H1 (cell line): Measurements from ENCODE around the gene SEL1L3. TPM values are rescaled to one million over a fixed set of nuclear protein-coding genes. Genes with fewer than 3 reads are reported as not detected.

Experiments used
- CTCF ChIA-PET: fragments of 300-600 bp; sonication (Branson Sonifier 250); formaldehyde crosslinking; loops from one replicate; lab custom pipeline; 2021; ENCODE audit not compliant: partially characterized antibody; lab: Charles Lee
- POLR2A ChIA-PET: fragments of 300-600 bp; sonication (Branson Sonifier 250); formaldehyde crosslinking; loops from one replicate; lab custom pipeline; 2021; ENCODE audit warnings: inconsistent platforms; ENCODE audit not compliant: partially characterized antibody; lab: Charles Lee
- DNase-seq, 2 experiments: peaks; one replicate each; pipeline versions ENCODE4 v3.0.0 to v3.0.0-alpha.2; 2010 to 2022; ENCODE audit warnings: low spot score in 2 of 2, low read depth in 1 of 2, mixed read lengths in 1 of 2
- FAIRE-seq: peaks from 2 replicates; lab custom pipeline; 2011; peaks lifted over from hg19 to GRCh38; lab: Jason Lieb, UNC
- H2AFZ ChIP-seq: 2 replicates; pipeline ENCODE4 v1.8.1; 2012; ENCODE audit warnings: low read length, inconsistent platforms
- H2AK5ac ChIP-seq: 2 replicates; pipeline ENCODE4 v1.6.1; 2013; ENCODE audit warnings: low read depth, low read length
- H2BK120ac ChIP-seq: replicated peaks from 2 replicates; pipeline ENCODE3; 2013; ENCODE audit warnings: low read depth, low read length, inconsistent platforms
- H2BK12ac ChIP-seq: 2 replicates; pipeline ENCODE4 v1.6.1; 2013; ENCODE audit warnings: low read depth, low read length
- H2BK15ac ChIP-seq: 2 replicates; pipeline ENCODE4 v1.6.1; 2013; ENCODE audit warnings: low read length
- H2BK20ac ChIP-seq: 2 replicates; pipeline ENCODE4 v1.6.1; 2013; ENCODE audit warnings: low read length
- H2BK5ac ChIP-seq: 2 replicates; pipeline ENCODE4 v1.6.1; 2013; ENCODE audit warnings: low read depth, low read length
- H3K14ac ChIP-seq: 2 replicates; pipeline ENCODE4 v1.6.1; 2013; ENCODE audit warnings: inconsistent platforms; ENCODE audit not compliant: insufficient read length
- H3K18ac ChIP-seq: 2 replicates; pipeline ENCODE4 v1.6.1; 2013; ENCODE audit warnings: low read length; ENCODE audit errors: extremely low read depth
- H3K23ac ChIP-seq: 2 replicates; pipeline ENCODE4 v1.6.1; 2013; ENCODE audit warnings: inconsistent platforms; ENCODE audit not compliant: insufficient read length
- H3K23me2 ChIP-seq: 2 replicates; pipeline ENCODE4 v1.6.1; 2013; ENCODE audit warnings: low read depth, low read length
- H3K27ac ChIP-seq: 2 replicates; pipeline ENCODE4 v1.6.1; 2011; ENCODE audit warnings: low read depth, low read length, inconsistent platforms
- H3K27me3 ChIP-seq, 4 experiments: replicated peaks in 1 of 4; 1 replicate in 1 of 4; 2 replicates in 3 of 4; pipeline versions ENCODE4 v1.6.1 to v1.8.1; 2011 to 2013; ENCODE audit warnings: low read length in 3 of 4, mild to moderate bottlenecking in 3 of 4, inconsistent platforms in 2 of 4, mixed read lengths in 2 of 4, moderate library complexity in 1 of 4; ENCODE audit not compliant: control insufficient read depth in 3 of 4, insufficient read depth in 3 of 4; ENCODE audit errors: extremely low read depth in 1 of 4
- H3K36me3 ChIP-seq, 4 experiments: 2 replicates each; pipeline versions ENCODE4 v1.6.1 to v1.8.1; 2011 to 2013; ENCODE audit warnings: mild to moderate bottlenecking in 4 of 4, low read length in 3 of 4, moderate library complexity in 2 of 4, control low read depth in 1 of 4, inconsistent platforms in 1 of 4; ENCODE audit not compliant: insufficient read depth in 4 of 4, control insufficient read depth in 2 of 4
- H3K4ac ChIP-seq: replicated peaks from 2 replicates; pipeline ENCODE3; 2013; ENCODE audit warnings: low read length, low read depth, mixed read lengths, inconsistent platforms; ENCODE audit not compliant: insufficient read length
- H3K4me1 ChIP-seq, 4 experiments: replicated peaks in 1 of 4; 1 replicate in 1 of 4; 2 replicates in 3 of 4; pipeline versions ENCODE4 v1.6.1 to v1.8.1; 2011 to 2013; ENCODE audit warnings: low read length in 3 of 4, inconsistent platforms in 2 of 4, mixed read lengths in 1 of 4; ENCODE audit not compliant: insufficient read depth in 4 of 4, control insufficient read depth in 3 of 4
- H3K4me2 ChIP-seq, 2 experiments: 2 replicates each; pipeline versions ENCODE4 v1.6.1 to v1.8.1; 2011 to 2013; ENCODE audit warnings: low read depth in 2 of 2, low read length in 2 of 2, control low read depth in 1 of 2, inconsistent platforms in 1 of 2, mild to moderate bottlenecking in 1 of 2; ENCODE audit not compliant: insufficient read depth in 1 of 2
- H3K4me3 ChIP-seq, 4 experiments: fragments of 200-600, 300-600 bp in 1 of 4; sonication (generic), shearing (Covaris generic), sonication (Bioruptor Twin) in 1 of 4; 2 replicates each; pipeline versions ENCODE4 v1.5.1 to v1.8.1; 2011 to 2016; ENCODE audit warnings: low read length in 4 of 4, low read depth in 3 of 4, control low read depth in 2 of 4, inconsistent platforms in 2 of 4, mild to moderate bottlenecking in 2 of 4, mixed read lengths in 1 of 4, moderate library complexity in 1 of 4; ENCODE audit not compliant: insufficient read depth in 2 of 4; ENCODE audit errors: extremely low read depth in 1 of 4
- H3K56ac ChIP-seq: replicated peaks from 2 replicates; pipeline ENCODE3; 2013; ENCODE audit warnings: low read depth, mild to moderate bottlenecking, mixed read lengths, low read length, inconsistent platforms; ENCODE audit not compliant: insufficient read length
- H3K79me1 ChIP-seq: 2 replicates; pipeline ENCODE4 v1.6.1; 2013; ENCODE audit warnings: low read depth, low read length, control low read depth
- H3K79me2 ChIP-seq, 2 experiments: 2 replicates each; pipeline versions ENCODE4 v1.6.1 to v1.8.1; 2012 to 2013; ENCODE audit warnings: low read length in 2 of 2, mild to moderate bottlenecking in 2 of 2, inconsistent platforms in 1 of 2; ENCODE audit not compliant: insufficient read depth in 2 of 2, control insufficient read depth in 1 of 2
- H3K9ac ChIP-seq, 4 experiments: replicated peaks in 1 of 4; 1 replicate in 1 of 4; 2 replicates in 3 of 4; pipeline versions ENCODE4 v1.6.1 to v1.8.1; 2011 to 2013; ENCODE audit warnings: low read depth in 3 of 4, low read length in 3 of 4, control low read depth in 2 of 4, mild to moderate bottlenecking in 2 of 4, moderate library complexity in 2 of 4, inconsistent platforms in 1 of 4; ENCODE audit errors: extremely low read depth in 1 of 4
- H3K9me3 ChIP-seq, 2 experiments: 2 replicates each; pipeline versions ENCODE4 v1.6.1 to v1.8.1; 2012 to 2013; ENCODE audit warnings: mild to moderate bottlenecking in 2 of 2, moderate library complexity in 2 of 2, control low read depth in 1 of 2, inconsistent platforms in 1 of 2, low read depth in 1 of 2, low read length in 1 of 2, mixed read lengths in 1 of 2; ENCODE audit not compliant: insufficient read depth in 2 of 2
- H4K20me1 ChIP-seq, 2 experiments: replicated peaks in 1 of 2; 2 replicates each; pipeline versions ENCODE3 to v1.8.1; 2011 to 2013; ENCODE audit warnings: inconsistent platforms in 2 of 2, low read length in 2 of 2, mild to moderate bottlenecking in 1 of 2; ENCODE audit not compliant: insufficient read depth in 2 of 2, control insufficient read depth in 1 of 2
- H4K5ac ChIP-seq: 2 replicates; pipeline ENCODE4 v1.6.1; 2013; ENCODE audit warnings: low read length, low read depth, mixed read lengths, inconsistent platforms; ENCODE audit not compliant: insufficient read length
- H4K8ac ChIP-seq: 2 replicates; pipeline ENCODE4 v1.8.0; 2013; ENCODE audit warnings: mild to moderate bottlenecking, moderate library complexity, low read length, inconsistent platforms; ENCODE audit not compliant: insufficient read depth; ENCODE audit errors: extremely low read depth
- H4K91ac ChIP-seq: replicated peaks from 2 replicates; pipeline ENCODE3; 2013; ENCODE audit warnings: low read length, mixed read lengths, inconsistent platforms; ENCODE audit not compliant: insufficient read length
- ATF3 ChIP-seq: IDR thresholded peaks from 2 replicates; pipeline ENCODE4 v1.6.1; 2011; ENCODE audit warnings: low read depth, mild to moderate bottlenecking, low read length; ENCODE audit not compliant: insufficient read depth
- CHD1 ChIP-seq: IDR thresholded peaks from 2 replicates; pipeline ENCODE4 v1.6.1; 2012; ENCODE audit warnings: low read depth, low read length, improper control_type of control experiment
- CREB1 ChIP-seq: IDR thresholded peaks from 2 replicates; pipeline ENCODE4 v1.6.1; 2012; ENCODE audit warnings: inconsistent platforms
- NANOG ChIP-seq: IDR thresholded peaks from 2 replicates; pipeline ENCODE4 v1.6.1; 2011; ENCODE audit warnings: low read length, low read depth, mild to moderate bottlenecking, inconsistent platforms; ENCODE audit not compliant: insufficient read depth, poor library complexity, severe bottlenecking
- POLR2AphosphoS5 ChIP-seq: IDR thresholded peaks from 2 replicates; pipeline ENCODE4 v1.6.1; 2011; ENCODE audit warnings: low read depth, low read length
- RBBP5 ChIP-seq: IDR thresholded peaks from 2 replicates; pipeline ENCODE4 v1.7.1; 2012; ENCODE audit warnings: low read depth, mild to moderate bottlenecking, inconsistent platforms, low read length, moderate library complexity, borderline replicate concordance
- SAP30 ChIP-seq: fragments of 300-600 bp; sonication (generic); IDR thresholded peaks from 2 replicates; pipeline ENCODE4 v1.7.1; 2012; ENCODE audit warnings: low read length, moderate library complexity, mild to moderate bottlenecking, inconsistent platforms; ENCODE audit not compliant: insufficient read depth, insufficient replicate concordance
- USF2 ChIP-seq: IDR thresholded peaks from 2 replicates; pipeline ENCODE4 v1.6.1; 2011; ENCODE audit warnings: low read length, improper control_type of control experiment
- WGBS, 2 experiments: shearing (Covaris generic) in 1 of 2; methylation state at CpG; one replicate each; pipeline versions ENCODE4 v1.1.6 to v1.1.7; 2013 to 2015; ENCODE audit warnings: low lambda C conversion rate in 2 of 2, mixed read lengths in 2 of 2, inconsistent platforms in 1 of 2, low coverage in 1 of 2, missing lambda C conversion rate in 1 of 2; ENCODE audit not compliant: insufficient replicate concordance in 2 of 2, insufficient coverage in 1 of 2, insufficient read length in 1 of 2; ENCODE audit errors: extremely low coverage in 1 of 2, missing lambda C conversion rate in 1 of 2; 5-methylcytosine and 5-hydroxymethylcytosine counted together
- polyA plus RNA-seq, 7 experiments: library from polyadenylated mRNA; depleted of rRNA in 3 of 7; stranded (reverse) in 5 of 7; unstranded in 2 of 7; fragments of >200 nt in 5 of 7; fragments of 200-250 nt in 2 of 7; gene quantifications; 1 replicate in 5 of 7; 2 replicates in 1 of 7; 4 replicates in 1 of 7; pipeline versions ENCODE4 v1.2.1 to v1.2.3, GENCODE V29; 2011 to 2013; ENCODE audit warnings: missing spikeins in 2 of 7, mixed read lengths in 2 of 7
- total RNA-seq: library from RNA; stranded (reverse); fragmentation: NEBNext Ultra II Directional; extraction: Animal tissue kit (Norgen Biotek cat#: 25700); gene quantifications from 2 replicates; pipeline ENCODE4 v1.2.1, GENCODE V29; 2021

Gene SEL1L3
- total and polyA plus RNA-seq, 2 of the 8 experiments (the other 6 are each of a cell fraction or from before 2014, with no cell fraction given) = 18.2 to 54.0 TPM

- no peak overlapping the region for H2AFZ ChIP-seq
- H3K36me3 ChIP-seq = peaks cover 2 to 49% (median 29%) of the 10 kb centered on the region in 4 experiments
- no peak overlapping the region for H4K5ac ChIP-seq
- H3K27ac ChIP-seq = no peak overlapping the region
- TF ChIP-seq CREB1 (no peak), CHD1 (no peak), POLR2AphosphoS5 (no peak), NANOG (no peak), RBBP5 (no peak), USF2 (no peak), SAP30 (no peak), ATF3 (no peak)
- TF ChIP-seq, all 59 proteins: peak for 0
- no peaks in the 10 kb centered on the region for H3K79me2 ChIP-seq
- no peak overlapping the region for H2BK5ac ChIP-seq
- H2AK5ac ChIP-seq = no peak overlapping the region
- H3K27me3 ChIP-seq = no peaks in the 10 kb centered on the region
- H2BK120ac ChIP-seq = no peak overlapping the region
- no peak for FAIRE-seq
- no peak overlapping the region for H3K14ac ChIP-seq
- no peak overlapping the region for H3K18ac ChIP-seq
- no peaks in the 10 kb centered on the region for H3K9me3 ChIP-seq
- peaks cover 0 to 2% of the 10 kb centered on the region in 2 experiments for H4K20me1 ChIP-seq
- no peak overlapping the region for H3K9ac ChIP-seq
- H2BK15ac ChIP-seq = no peak overlapping the region
- no peak overlapping the region for H3K56ac ChIP-seq
- H3K4me2 ChIP-seq = no peak overlapping the region
- no peak overlapping the region for H4K8ac ChIP-seq
- no peak overlapping the region for H2BK20ac ChIP-seq
- no peak for DNase-seq
- H3K4me3 ChIP-seq = no peak overlapping the region
- ChIA-PET CTCF (interaction anchor here (0.8 to 3.9 kb wide), 4 partner anchors 8 to 343 kb away, joined by 3 to 21 read pairs (median 4); no protein-coding TSS in a partner anchor), POLR2A (interaction anchor here (0.6 kb wide), 1 partner anchor 78 kb away, joined by 3 read pairs; no protein-coding TSS in a partner anchor)
- no peak overlapping the region for H3K4ac ChIP-seq
- no peak overlapping the region for H3K23ac ChIP-seq
- no peaks in the 10 kb centered on the region for H3K4me1 ChIP-seq
- 90% methylated on average over 9 of the region's 9 CpGs; no CpG with 5 or more reads in 1 of the 2 experiments for WGBS, 2 experiments
- H4K91ac ChIP-seq = no peak overlapping the region
- no peaks in the 10 kb centered on the region for H3K79me1 ChIP-seq
- no peaks in the 10 kb centered on the region; the same call in 1 of the 2 replicates for H3K23me2 ChIP-seq
- H2BK12ac ChIP-seq = no peak overlapping the region
These were observed 78.8 kb downstream of the SEL1L3 start for GRCh38 chr4:25783943-25784342.
